Muscle layer of duodenum (tissue), 2 donors: Measurements from ENCODE around the gene RAB27B.
"Not testable (repeated sequence)": the region's sequence is repeated elsewhere in the genome, so short reads cannot be mapped to it uniquely, and the experiment has no call there.

ENCODE experiments used
- H3K27ac ChIP-seq: one replicate; pipeline ENCODE4 v1.7.0; 2013; ENCODE audit warnings: mild to moderate bottlenecking, low read length
- H3K27me3 ChIP-seq: one replicate; pipeline ENCODE4 v1.7.0; 2013; ENCODE audit warnings: low read depth, mild to moderate bottlenecking, control low read depth, low read length
- H3K36me3 ChIP-seq, 2 donors: one replicate each; pipeline ENCODE4 v1.7.0; 2013; ENCODE audit warnings: low read length in 2 of 2, control low read depth in 1 of 2, mild to moderate bottlenecking in 1 of 2; ENCODE audit not compliant: insufficient read depth in 2 of 2, control insufficient read depth in 1 of 2
- H3K4me1 ChIP-seq, 2 donors: one replicate each; pipeline ENCODE4 v1.7.0; 2013; ENCODE audit warnings: low read length in 2 of 2, mild to moderate bottlenecking in 2 of 2, control low read depth in 1 of 2, moderate library complexity in 1 of 2; ENCODE audit not compliant: insufficient read depth in 2 of 2, control insufficient read depth in 1 of 2
- H3K4me3 ChIP-seq, 2 donors: one replicate each; pipeline ENCODE4 v1.7.0; 2013; ENCODE audit warnings: low read length in 2 of 2, low read depth in 1 of 2, mild to moderate bottlenecking in 1 of 2
- H3K9me3 ChIP-seq, 2 donors: one replicate each; pipeline ENCODE4 v1.7.0; 2013; ENCODE audit warnings: low read length in 2 of 2, control low read depth in 1 of 2, mild to moderate bottlenecking in 1 of 2; ENCODE audit not compliant: control insufficient read depth in 1 of 2
- donor health status: healthy.

Gene RAB27B

DNA sequence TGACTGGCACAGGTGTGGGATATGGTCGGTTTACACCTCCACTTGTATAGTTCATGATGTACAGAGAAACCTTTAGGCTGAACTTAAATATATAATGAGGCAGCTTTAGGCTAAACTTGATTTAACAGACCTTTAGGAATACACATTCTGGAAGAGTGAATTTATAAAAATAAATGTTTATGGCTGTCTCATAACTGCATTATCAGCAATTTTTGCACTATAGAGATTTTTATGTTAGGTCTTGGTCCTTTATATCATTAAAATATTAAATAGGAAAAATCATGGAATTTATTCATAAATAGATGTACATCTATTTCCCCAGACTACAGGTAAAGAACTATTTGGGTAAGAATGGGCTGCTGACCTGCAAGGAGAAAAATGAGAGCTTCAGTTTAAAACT is 19.8 kb downstream of the RAB27B start:
- Histone ChIP-seq H3K4me1 (no peaks in the 10 kb centered on the region), H3K36me3 (no peaks in the 10 kb centered on the region), H3K27ac (no peak overlapping the region), H3K27me3 (no peaks in the 10 kb centered on the region), H3K4me3 (no peak overlapping the region), H3K9me3 (no peaks in the 10 kb centered on the region)

GRCh38 chr18:54849683-54850082 is 21.4 kb downstream of the RAB27B start:
- H3K36me3 ChIP-seq: no peaks in the 10 kb centered on the region
- no peaks in the 10 kb centered on the region for H3K9me3 ChIP-seq
- H3K4me1 ChIP-seq: no peaks in the 10 kb centered on the region
- H3K27ac ChIP-seq: no peak overlapping the region
- no peak overlapping the region for H3K4me3 ChIP-seq
- no peaks in the 10 kb centered on the region for H3K27me3 ChIP-seq

- no peaks in the 10 kb centered on the region for H3K4me1 ChIP-seq
- H3K27me3 ChIP-seq: no peaks in the 10 kb centered on the region
- no peak overlapping the region for H3K27ac ChIP-seq
- no peaks in the 10 kb centered on the region for H3K36me3 ChIP-seq
- H3K9me3 ChIP-seq: no peaks in the 10 kb centered on the region
- H3K4me3 ChIP-seq: no peak overlapping the region
These were observed 22.3 kb downstream of the RAB27B start for GRCh38 chr18:54850598-54850997.

DNA sequence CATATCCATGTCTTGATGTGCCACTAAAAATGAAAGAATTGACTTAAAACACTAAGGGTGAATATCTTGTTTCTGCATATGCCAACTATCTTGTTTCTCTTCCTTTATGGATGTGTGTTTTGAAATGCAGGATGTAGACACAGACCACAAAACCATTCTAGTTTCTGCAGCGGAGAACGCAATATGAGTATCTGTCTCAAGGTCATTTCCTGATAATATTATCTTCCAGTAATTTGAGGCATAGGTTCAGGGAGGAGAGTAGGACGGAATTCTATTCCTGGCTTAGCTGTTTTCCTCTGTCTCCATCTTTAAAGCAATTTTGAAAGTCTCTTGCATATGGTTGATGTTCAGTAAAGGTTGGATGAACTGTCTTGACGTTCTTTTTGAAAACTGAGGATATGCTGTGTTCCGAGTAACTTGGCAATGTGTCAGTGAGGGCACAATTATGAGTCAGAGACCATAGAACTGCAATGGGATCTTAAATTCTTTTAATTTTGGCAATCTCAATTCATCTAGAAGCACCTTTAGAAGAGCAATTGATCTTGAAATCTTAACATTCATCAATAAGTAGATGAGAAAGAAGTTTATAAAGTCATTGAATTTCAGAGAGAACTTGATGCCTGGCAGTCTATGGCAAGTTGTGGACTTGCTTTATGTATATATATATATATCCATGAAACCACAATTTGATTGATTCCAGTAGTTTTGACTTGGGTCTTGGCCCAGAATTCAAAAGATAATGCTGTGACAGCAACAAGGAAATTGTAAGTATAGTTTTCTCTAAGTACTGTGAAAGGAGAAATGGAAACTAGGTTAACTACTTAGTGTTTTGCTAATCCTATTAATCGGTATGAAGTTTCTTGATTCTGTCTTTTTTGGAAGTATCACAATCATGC is 24.8 kb downstream of the RAB27B start:
- H3K9me3 ChIP-seq: no peaks in the 10 kb centered on the region
- H3K27ac ChIP-seq: no peak overlapping the region
- H3K4me1 ChIP-seq: no peaks in the 10 kb centered on the region
- no peaks in the 10 kb centered on the region for H3K36me3 ChIP-seq
- H3K27me3 ChIP-seq: no peaks in the 10 kb centered on the region
- H3K4me3 ChIP-seq: no peak overlapping the region

DNA sequence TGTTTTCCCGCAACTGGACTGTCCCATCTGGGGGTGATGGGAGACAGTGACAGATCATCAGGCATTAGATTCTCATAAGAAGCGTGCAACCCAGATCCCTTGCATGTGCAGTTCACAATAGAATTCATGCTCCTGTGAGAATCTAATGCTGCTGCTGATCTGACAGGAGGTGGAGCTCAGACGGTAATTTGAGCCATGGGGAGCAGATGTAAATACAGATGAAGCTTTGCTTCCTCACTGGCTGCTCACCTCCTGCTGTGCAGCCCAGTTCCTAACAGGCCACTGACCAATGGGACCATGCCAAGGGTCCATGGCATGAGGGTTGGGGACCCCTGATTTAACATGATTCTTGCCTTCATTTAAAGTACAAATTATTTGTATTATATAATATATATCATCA is 26.8 kb downstream of the RAB27B start:
- not testable (repeated sequence) for H3K4me3 ChIP-seq, H3K27me3 ChIP-seq, H3K4me1 ChIP-seq, H3K27ac ChIP-seq, H3K9me3 ChIP-seq, H3K36me3 ChIP-seq

GRCh38 chr18:54856105-54856646 is 27.9 kb downstream of the RAB27B start:
- H3K4me1 ChIP-seq: no peaks in the 10 kb centered on the region
- no peak overlapping the region for H3K4me3 ChIP-seq
- no peak overlapping the region for H3K27ac ChIP-seq
- no peaks in the 10 kb centered on the region for H3K27me3 ChIP-seq
- H3K36me3 ChIP-seq: no peaks in the 10 kb centered on the region
- H3K9me3 ChIP-seq: no peaks in the 10 kb centered on the region

DNA sequence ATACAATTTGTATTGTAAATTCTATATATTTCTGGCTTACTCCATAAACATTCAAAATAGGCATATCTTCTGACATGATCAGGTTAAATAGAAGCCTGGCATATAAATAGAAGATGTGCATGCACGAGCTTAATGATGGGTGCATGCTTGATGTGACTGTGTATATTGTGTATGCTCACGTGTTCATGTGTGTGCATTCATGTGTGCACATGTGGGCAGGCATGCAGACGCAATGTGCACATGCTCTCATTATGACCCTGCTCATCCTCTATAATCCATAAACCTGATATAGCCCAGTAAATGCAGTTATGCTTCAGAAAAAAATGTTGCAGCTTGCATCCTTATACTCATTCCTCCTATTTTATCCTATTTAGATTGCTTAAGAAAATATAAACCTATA is 29.2 kb downstream of the RAB27B start:
- Histone ChIP-seq H3K36me3 (no peaks in the 10 kb centered on the region), H3K27ac (no peak overlapping the region), H3K4me3 (no peak overlapping the region), H3K4me1 (no peaks in the 10 kb centered on the region), H3K9me3 (no peaks in the 10 kb centered on the region), H3K27me3 (no peaks in the 10 kb centered on the region)

- no peaks in the 10 kb centered on the region for H3K36me3 ChIP-seq
- H3K27ac ChIP-seq: no peak overlapping the region
- no peak overlapping the region for H3K4me3 ChIP-seq
- no peaks in the 10 kb centered on the region for H3K4me1 ChIP-seq
- H3K9me3 ChIP-seq: no peaks in the 10 kb centered on the region
- H3K27me3 ChIP-seq: no peaks in the 10 kb centered on the region
These were observed 31.6 kb downstream of the RAB27B start for GRCh38 chr18:54859667-54860421.

- no peaks in the 10 kb centered on the region for H3K27me3 ChIP-seq
- H3K9me3 ChIP-seq: no peaks in the 10 kb centered on the region
- H3K27ac ChIP-seq: no peak overlapping the region
- H3K4me3 ChIP-seq: no peak overlapping the region
- no peaks in the 10 kb centered on the region for H3K4me1 ChIP-seq
- H3K36me3 ChIP-seq: no peaks in the 10 kb centered on the region
These were observed 32.7 kb downstream of the RAB27B start for GRCh38 chr18:54860941-54861340.

- H3K4me1 ChIP-seq: no peaks in the 10 kb centered on the region
- H3K27ac ChIP-seq: no peak overlapping the region
- H3K27me3 ChIP-seq: no peaks in the 10 kb centered on the region
- H3K9me3 ChIP-seq: no peaks in the 10 kb centered on the region
- H3K4me3 ChIP-seq: no peak overlapping the region
- H3K36me3 ChIP-seq: no peaks in the 10 kb centered on the region
These were observed 38.9 kb downstream of the RAB27B start for GRCh38 chr18:54867131-54867530.

GRCh38 chr18:54871231-54871630 is 43.0 kb downstream of the RAB27B start:
- H3K4me3 ChIP-seq: no peak overlapping the region
- no peaks in the 10 kb centered on the region for H3K36me3 ChIP-seq
- no peaks in the 10 kb centered on the region for H3K9me3 ChIP-seq
- H3K4me1 ChIP-seq: no peaks in the 10 kb centered on the region
- no peak overlapping the region for H3K27ac ChIP-seq
- no peaks in the 10 kb centered on the region for H3K27me3 ChIP-seq
